Measurements from ENCODE around the gene FOXS1. TPM values are rescaled to one million over a fixed set of nuclear protein-coding genes. Genes with fewer than 3 reads are reported as not detected.

The FOXS1 gene
- total RNA-seq, 4 donors from 2014 or later, result 3.0 to 11.8 (median 8.0) TPM

- 65 to 72% methylated on average over 4 to 5 of the region's 5 CpGs for WGBS, 2 donors
- Histone ChIP-seq H3K4me1 (peaks cover 0 to 96% (median 43%) of the 10 kb centered on the region in 4 donors), H3K9me3 (no peaks in the 10 kb centered on the region), H3K27ac (peak overlapping the region in 2 of 4 donors; percentile 60 to 81), H3K36me3 (no peaks in the 10 kb centered on the region), H3K27me3 (no peaks in the 10 kb centered on the region), H3K4me3 (no peak overlapping the region)
- TF ChIP-seq POLR2A (IDR thresholded peaks at IDR 0.05), result no peak
- no peak for TF ChIP-seq EP300 (IDR thresholded peaks at IDR 0.05)
- no peak for TF ChIP-seq CTCF (IDR thresholded peaks at IDR 0.05)
- no peak for DNase-seq (ENCODE audit: low spot score in 2 of 2)
These were observed 8.4 kb downstream of the FOXS1 start for GRCh38 chr20:31836853-31837608.

GRCh38 chr20:31835977-31836852 is 9.2 kb downstream of the FOXS1 start:
- Histone ChIP-seq H3K27me3 (no peaks in the 10 kb centered on the region), H3K36me3 (no peaks in the 10 kb centered on the region)
- WGBS, 2 donors, result 33 to 42% methylated on average over 10 to 14 of the region's 14 CpGs

GRCh38 chr20:31835554-31835953 is 9.8 kb downstream of the FOXS1 start:
- H3K27ac ChIP-seq, result peak overlapping the region in 2 of 4 donors; percentile 60 to 81

More at GRCh38 chr20:31835977-31836852, 9.2 kb downstream of the FOXS1 start:
- no peak overlapping the region for H3K4me3 ChIP-seq
- H3K4me1 ChIP-seq, result peaks cover 0 to 91% (median 40%) of the 10 kb centered on the region in 4 donors
- TF ChIP-seq POLR2A (IDR thresholded peaks at IDR 0.05) (no peak), EP300 (IDR thresholded peaks at IDR 0.05) (peak in 1 of 2 donors; percentile 78), CTCF (IDR thresholded peaks at IDR 0.05) (peak in 1 of 5 experiments; percentile 16)
- peak overlapping the region in 2 of 4 donors; percentile 60 to 81 for H3K27ac ChIP-seq
- H3K9me3 ChIP-seq, result no peaks in the 10 kb centered on the region
- peak; percentile 87 to 91 for DNase-seq (ENCODE audit: low spot score in 2 of 2)

GRCh38 chr20:31833931-31834521 is 11.4 kb downstream of the FOXS1 start:
- no peaks in the 10 kb centered on the region for H3K27me3 ChIP-seq
- H3K9me3 ChIP-seq, result no peaks in the 10 kb centered on the region
- no peaks in the 10 kb centered on the region for H3K36me3 ChIP-seq
- H3K27ac ChIP-seq, result peak overlapping the region in 3 of 4 donors; percentile 11 to 79 (median 75)
- H3K4me3 ChIP-seq, result no peak overlapping the region
- 36 to 46% methylated on average over 1 to 9 of the region's 20 CpGs for WGBS, 2 donors
- TF ChIP-seq CTCF (IDR thresholded peaks at IDR 0.05) (no peak), EP300 (IDR thresholded peaks at IDR 0.05) (no peak), POLR2A (IDR thresholded peaks at IDR 0.05) (no peak)
- DNase-seq (ENCODE audit: low spot score in 2 of 2), result no peak
- peaks cover 0 to 69% (median 39%) of the 10 kb centered on the region in 4 donors for H3K4me1 ChIP-seq

More at GRCh38 chr20:31835554-31835953, 9.8 kb downstream of the FOXS1 start:
- Histone ChIP-seq H3K36me3 (no peaks in the 10 kb centered on the region), H3K4me3 (no peak overlapping the region), H3K4me1 (peaks cover 0 to 84% (median 39%) of the 10 kb centered on the region in 4 donors), H3K9me3 (no peaks in the 10 kb centered on the region), H3K27me3 (no peaks in the 10 kb centered on the region)
- no peak for DNase-seq (ENCODE audit: low spot score in 2 of 2)
- 63 to 71% methylated on average over 8 of the region's 9 CpGs for WGBS, 2 donors
- TF ChIP-seq EP300 (IDR thresholded peaks at IDR 0.05), result no peak

GRCh38 chr20:31833130-31833930 is 12.1 kb downstream of the FOXS1 start:
- H3K36me3 ChIP-seq, result no peaks in the 10 kb centered on the region
- H3K27me3 ChIP-seq, result no peaks in the 10 kb centered on the region
- peak; percentile 61 to 83 for DNase-seq (ENCODE audit: low spot score in 2 of 2)
- 42 to 51% methylated on average over 7 to 10 of the region's 14 CpGs for WGBS, 2 donors
- no peaks in the 10 kb centered on the region for H3K9me3 ChIP-seq
- H3K4me1 ChIP-seq, result peaks cover 0 to 62% (median 37%) of the 10 kb centered on the region in 4 donors
- H3K4me3 ChIP-seq, result no peak overlapping the region
- peak overlapping the region in 3 of 4 donors; percentile 11 to 79 (median 75) for H3K27ac ChIP-seq
- TF ChIP-seq POLR2A (IDR thresholded peaks at IDR 0.05), result no peak
- peak; percentile 70 to 85 (median 74) for TF ChIP-seq CTCF (IDR thresholded peaks at IDR 0.05)

Measured in tibial nerve (tissue), 4 donors.